Urothelium cell line (cell line): Measurements from ENCODE around the gene PRKN.

ENCODE experiments used
- DNase-seq: peaks from one replicate; pipeline ENCODE4 v3.0.0; 2011; ENCODE audit warnings: low spot score, mixed read lengths
- FAIRE-seq: peaks from 2 replicates; lab custom pipeline; 2011; peaks lifted over from hg19 to GRCh38; lab: Jason Lieb, UNC

PRKN gene

DNA sequence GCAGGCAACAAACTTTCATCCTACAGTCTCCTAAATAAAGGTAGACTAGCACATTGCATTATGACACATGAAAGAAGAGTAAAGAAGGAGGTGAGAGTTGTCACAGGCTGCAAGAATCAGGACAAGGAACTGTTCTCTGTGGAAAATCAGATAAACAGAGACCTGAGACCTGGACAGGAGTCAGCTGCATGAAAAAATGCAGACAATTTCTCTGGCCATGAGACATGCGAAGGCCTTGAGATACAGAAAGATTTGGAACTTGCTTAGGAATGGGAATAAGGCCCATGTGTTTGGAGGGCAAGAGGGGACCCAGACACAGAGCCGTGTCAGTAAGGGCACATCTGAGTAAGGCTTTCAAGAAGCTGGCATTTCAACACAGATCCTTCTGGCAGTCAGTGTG, 779.1 kb downstream of the PRKN start:
- DNase-seq (no peak), FAIRE-seq (no peak)

DNA sequence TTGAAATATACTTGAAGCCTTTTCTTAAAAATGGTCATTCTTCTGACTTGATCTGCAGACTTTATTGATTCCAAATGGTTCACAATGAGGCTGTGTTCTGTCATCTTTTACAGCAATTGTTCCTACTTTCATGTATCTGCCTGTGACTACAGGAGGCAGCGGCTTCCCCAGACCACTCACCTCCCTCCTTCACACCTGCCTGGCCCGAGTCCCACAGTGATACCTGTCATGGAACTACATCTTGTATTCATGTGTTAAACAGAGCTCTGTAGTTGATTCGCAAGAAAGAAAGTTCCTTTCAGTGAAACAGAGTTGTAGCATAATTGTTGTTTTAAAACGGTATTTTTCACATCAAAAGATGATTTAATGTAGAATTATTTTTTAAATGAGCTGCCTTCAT, 780.2 kb downstream of the PRKN start:
- FAIRE-seq: no peak
- DNase-seq: no peak

DNA sequence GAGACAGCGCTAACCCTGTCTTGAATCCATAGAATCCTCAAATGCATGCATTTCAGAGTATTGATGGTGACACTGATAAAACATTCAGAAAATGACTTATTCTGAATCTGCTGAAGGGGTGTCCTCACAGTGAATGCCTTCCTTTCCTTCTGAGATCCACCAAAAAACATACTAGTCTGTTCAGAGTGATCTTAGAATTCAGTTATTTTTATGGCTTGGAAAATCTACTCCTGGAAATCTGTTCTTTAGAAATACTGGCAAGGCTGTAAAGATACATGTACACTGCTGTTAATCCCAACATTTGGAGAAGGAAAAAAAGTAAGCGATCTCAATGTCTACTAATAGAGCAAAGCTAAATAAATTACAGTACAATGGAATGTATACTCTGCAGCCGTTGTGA, 781.1 kb downstream of the PRKN start:
- DNase-seq: no peak
- FAIRE-seq: no peak

DNA sequence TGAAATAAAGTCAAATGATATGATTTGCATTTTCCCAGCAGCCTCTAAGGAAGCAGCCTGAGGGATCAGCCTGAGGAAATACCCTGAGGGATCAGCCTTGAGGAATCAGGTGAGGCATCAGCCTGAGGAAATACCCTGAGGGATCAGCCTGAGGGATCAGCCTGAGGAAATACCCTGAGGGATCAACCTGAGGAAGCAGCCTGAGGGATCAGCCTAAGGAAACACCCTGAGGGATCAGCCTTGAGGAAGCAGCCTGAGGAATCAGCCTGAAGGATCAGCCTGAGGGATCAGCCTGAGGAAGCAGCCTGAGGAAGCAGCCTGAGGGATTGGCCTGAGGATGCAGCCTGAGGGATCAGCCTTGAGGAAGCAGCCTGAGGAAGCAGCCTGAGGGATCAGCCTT, 784.0 kb downstream of the PRKN start:
- DNase-seq (no peak), FAIRE-seq (no peak)

DNA sequence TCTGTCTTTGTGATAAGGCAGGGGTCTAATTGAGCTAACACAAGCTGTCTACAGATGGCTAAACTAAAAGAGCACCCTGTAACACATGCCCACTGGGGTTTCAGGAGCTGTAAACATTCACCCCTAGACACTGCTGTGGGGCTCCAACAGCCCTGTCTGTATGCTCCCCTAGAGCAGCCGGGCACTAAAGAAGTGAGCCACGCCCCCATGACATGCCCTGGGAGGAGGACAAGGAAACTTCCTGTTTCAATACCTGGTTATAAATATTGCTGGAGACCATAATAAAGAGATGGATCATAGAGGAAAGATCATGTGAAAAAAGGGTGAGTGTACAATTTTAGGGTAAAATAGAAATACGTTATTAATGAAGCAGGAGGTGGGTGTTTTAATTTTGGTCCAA, 786.0 kb downstream of the PRKN start:
- FAIRE-seq: no peak
- no peak for DNase-seq

DNA sequence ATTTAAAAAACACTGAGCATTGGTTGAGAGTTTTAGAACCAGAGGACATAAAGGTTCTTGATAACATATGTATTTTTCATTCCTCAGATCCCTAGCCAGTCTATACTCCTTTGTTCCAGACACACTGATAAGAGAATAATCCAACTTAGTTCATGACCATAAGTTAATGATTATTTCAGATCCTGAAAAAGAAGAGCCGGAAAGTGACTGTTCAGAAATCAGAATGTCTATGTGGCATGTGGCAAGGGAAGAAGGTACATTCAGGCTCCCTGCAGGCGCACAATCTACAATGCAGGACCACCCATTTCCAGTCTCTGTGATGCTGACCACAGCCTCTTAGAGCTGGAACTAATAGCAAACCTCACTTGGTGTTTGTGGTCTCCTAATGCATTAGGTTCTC, 787.0 kb downstream of the PRKN start:
- FAIRE-seq (no peak), DNase-seq (no peak)

DNA sequence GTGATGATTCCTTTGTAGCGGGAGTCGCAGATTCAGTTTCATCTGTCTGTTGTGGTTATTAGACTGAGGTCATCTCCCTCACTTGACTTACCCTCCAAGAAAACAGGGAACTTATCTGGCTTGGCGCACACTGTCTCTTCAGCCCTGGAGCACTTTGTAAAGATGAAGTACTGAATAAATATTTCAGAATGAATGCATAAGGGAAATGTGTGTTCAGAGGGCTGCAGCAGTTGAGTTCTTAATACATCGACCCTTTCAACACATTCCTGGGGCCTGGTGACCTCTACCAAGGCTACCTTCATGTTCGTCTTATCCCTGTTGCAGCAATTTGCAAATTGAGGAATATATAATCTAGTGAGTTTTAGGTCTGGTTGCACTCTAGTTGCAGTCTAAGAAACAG, 801.2 kb downstream of the PRKN start:
- DNase-seq (no peak), FAIRE-seq (no peak)

DNA sequence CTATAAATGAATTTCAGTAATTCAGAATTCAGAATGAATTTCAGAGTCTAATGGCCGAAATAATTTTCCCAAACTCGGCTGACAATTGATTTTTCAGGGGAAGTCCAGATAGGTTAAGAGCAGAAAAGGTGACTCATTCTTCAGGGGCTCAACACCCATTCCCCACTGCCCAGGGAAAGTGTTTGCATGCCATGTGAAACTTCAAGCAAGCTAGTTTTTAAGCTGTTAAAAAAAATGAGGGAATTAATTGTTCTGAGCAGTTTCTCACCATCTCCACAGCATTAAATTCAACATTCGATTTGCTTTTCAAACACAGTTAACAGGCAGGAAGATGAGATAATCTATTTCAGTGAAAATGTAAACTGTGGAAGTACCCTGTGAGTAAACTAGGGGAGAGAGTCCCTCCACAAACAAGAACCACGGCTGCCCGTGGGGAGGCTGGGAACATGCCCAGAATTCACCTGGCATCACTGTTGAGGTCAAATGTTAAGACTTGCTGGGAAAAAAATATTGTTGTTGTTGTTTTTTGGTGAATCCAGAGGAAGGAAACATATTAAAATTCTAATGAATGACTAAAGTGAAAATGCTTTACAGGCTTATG, 803.0 kb downstream of the PRKN start:
- FAIRE-seq (no peak), DNase-seq (no peak)

DNA sequence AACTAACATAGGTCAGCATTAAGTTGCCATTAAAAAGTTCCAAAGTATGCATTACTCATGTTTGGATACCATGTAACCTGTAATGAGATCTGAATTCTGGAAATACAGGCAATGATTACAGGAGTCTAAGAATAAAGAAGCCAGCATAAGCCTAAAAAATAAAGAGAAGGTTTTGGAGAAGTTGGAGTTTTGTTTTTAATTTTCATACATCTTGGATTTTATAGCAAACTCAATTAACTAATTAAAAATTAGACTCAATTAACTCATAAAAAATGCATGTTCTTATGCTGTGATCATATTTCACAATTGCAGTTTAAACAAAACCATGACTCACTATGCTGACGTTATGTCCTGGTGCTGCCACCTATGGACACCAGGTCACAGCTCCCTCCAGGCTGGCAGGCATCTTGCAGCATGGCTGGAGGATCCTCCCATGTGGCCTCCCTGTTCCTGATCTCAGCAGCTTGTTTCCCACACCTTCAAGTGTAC, 804.9 kb downstream of the PRKN start:
- FAIRE-seq (no peak), DNase-seq (peak; percentile 72)

DNA sequence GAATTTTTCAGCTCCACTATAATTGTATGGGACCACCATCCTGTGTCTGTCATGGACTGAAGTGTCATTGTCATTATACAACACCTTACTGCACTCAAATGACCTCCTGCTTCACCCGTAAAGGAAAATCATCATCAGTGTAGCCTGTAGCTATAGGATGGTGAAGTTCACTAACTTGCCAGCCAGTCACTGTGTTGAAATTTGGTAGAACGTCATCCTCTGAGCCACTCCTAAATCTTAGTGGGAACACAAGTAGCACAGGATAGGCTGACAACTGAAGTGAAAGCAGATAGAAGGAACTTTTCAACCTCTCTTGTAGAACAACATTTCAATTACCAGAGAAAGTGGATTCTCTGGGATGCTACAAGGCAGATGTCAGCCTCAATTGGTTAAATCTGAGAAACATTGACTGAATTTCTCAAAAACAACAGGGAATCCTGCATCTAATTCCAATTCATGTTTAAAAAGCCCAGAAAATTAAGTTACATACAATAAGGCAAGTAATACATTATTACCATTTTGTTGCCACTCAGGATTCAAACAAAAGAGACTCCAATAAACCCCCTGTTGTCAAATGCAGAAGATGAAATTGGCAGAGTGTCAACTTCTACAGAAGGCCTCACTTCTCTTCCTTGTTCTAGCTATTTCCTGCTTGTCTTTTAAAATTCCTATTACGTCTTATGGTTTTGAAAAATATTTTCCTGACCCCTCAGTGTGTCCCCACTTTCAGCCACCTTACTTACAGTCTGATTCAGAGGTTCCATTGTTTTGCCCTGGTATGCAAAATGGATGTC, 805.8 kb downstream of the PRKN start:
- FAIRE-seq (no peak), DNase-seq (no peak)

DNA sequence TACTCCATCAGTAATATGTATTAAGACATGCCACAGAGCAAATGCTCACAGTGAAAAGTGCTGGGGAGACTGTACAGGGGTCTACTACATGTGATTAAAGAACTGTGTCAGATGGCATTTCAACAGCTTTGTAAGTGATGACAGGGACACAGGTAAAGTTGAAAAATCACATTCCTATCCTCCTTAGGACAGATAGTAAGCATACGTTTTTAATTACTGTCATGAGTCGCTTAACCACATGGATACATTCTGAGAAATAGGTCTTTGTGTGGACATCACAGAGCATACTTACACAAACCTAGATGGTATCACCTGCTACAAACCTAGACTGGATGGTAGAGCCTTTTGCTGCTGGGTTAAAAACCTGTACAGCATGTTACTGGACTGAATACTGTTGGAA, 807.9 kb downstream of the PRKN start:
- DNase-seq: no peak
- no peak for FAIRE-seq

DNA sequence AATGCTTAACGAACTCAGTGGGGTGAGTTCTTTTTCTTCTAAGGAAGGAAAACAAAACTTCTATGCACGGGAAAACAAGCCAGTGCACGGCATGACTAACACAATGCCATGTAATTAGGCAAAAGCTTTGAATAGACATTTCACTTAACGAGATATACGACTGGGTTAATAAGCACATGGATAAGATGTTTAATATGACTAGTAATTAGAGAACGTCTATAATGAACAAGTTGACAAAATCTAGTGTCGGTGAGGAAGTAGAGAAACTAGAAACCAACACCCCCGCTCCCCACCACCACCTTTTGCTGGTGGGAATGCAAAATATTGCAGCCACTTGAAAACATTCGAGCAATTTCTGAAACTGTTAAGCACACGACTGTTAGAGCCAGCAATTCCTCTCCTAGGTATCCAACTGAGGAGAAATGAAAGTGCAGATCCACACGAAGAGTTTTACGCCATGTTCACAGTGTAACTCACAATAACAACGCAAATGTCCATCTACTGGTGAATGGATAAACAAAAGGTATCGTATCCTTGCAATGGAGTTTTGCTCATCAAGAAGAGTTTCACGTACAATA, 808.8 kb downstream of the PRKN start:
- FAIRE-seq (no peak), DNase-seq (no peak)

DNA sequence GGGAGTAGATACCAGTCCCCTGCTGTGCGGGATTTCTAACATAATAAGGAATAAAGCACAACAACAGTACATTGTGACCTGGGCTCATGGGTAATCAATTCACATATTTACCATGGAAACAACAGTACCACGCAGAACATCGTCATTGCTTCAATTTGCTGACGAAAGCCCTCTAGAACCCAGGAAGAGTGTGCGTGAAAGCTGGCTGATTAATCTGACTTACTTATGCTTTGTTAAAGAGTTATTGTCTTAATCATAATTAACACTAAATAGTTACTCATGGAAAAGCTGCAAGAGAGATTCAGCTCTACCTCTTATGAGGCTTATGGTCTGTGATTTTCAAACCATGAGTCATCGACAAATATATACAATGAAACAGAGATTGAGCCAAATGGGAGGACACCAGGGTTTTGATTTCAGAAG, 809.4 kb downstream of the PRKN start:
- no peak for DNase-seq
- FAIRE-seq: no peak

DNA sequence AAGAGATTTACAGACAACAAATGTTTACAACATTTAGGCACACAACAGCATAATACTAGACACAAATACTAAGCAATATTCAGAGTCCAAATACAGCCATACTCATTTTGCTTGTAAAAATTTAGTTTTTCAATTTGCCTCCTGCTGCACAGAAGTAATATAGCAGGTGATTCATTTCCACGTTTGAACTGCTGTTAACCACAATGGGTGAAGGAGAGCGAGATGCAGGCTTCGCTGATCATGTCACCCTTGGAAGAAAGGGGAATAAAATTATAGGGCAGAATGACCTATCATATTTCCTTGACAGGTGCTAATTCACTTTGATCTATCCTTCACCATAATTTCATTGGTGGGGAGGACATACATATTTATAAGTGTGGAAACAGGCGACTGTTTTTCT, 809.9 kb downstream of the PRKN start:
- DNase-seq (peak; percentile 47), FAIRE-seq (no peak)

DNA sequence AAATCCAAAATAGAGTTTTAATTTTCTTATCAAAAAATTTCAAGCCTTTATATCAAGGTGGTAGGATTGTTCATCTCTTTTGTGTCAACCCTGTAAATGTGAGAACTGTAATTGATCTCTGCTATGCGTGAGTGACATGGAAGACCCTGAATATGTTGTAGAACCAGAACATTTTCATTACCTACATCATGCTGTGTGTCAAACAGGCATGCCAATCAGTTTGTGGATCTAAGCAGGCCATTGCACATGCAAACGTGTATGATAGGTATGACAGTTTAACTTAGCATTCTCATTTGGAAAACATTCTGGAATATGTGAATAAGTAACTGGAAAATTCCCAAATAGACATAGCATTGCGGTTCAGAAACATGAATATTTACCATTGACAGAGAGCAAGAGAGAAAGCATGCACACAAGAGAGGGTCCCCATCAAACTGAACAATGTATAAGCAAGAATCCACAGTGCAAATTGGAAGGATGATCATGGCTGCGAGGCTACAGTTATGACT, 812.1 kb downstream of the PRKN start:
- FAIRE-seq (no peak), DNase-seq (no peak)

DNA sequence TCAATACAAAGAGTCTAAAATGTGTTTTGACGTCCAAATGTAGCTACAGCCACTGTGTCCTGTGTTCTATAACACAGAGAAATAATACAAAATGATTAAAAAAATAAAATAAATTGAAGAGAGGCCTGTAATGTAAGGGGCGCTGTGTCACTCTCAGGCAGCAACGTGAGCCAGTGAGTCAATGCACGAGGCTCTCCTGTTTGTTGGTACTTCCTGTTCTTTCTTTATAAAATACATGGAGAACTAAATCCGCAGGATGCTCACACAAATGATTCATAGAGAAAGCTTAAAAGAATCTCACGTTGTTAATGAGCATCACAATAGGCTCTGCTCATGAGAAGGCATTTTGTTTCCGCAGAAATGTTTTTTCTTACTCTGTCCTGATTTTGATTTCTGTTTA, 818.7 kb downstream of the PRKN start:
- FAIRE-seq: no peak
- DNase-seq: no peak

DNA sequence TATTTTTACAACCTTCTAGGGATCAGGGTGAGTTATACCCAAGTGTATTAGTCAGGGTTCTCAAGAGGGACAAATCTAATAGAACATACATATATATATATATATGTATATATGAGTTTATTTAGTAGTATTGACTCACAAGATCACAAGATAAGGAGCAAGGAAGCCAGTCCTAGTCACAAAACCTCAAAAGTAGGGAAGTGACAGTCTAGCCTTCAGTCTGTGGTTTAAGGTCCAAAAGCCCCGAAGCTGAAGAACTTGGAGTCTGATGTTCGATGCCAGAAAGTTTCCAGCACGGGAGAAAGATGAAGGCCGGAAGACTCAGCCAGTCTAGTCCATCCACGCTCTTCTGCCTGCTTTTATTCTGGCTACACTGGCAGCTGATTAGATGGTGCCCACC, 821.0 kb downstream of the PRKN start:
- FAIRE-seq: no peak
- no peak for DNase-seq

DNA sequence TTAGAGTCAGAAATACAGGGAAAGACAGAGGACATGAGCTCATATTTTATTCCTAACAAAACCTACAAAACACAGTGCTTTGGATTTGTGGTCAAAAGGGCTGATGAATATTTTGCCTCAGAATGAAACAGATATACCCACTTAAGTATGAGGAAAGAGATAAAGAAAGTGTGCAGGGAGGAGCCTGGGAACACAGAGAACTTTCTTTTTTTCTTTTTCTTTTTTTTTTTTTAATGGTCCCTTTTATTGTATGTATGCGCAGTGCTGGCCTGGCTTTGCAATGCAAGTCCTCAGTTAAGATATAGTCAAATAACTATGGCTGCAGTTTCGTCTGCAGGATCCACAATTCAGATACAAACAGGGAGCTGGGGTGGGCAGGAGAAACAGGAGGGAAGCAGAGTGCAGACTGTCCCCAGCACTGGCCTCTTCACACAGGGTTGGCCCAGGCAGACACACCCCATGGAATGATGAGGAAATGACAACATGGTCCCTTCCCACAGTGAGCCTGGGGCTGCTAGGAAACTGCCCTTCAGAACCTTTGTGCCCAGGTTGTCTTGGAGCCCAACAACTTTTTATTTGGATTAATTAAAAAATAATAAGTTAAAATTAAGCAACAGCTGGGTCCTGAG, 823.9 kb downstream of the PRKN start:
- no peak for DNase-seq
- no peak for FAIRE-seq

DNA sequence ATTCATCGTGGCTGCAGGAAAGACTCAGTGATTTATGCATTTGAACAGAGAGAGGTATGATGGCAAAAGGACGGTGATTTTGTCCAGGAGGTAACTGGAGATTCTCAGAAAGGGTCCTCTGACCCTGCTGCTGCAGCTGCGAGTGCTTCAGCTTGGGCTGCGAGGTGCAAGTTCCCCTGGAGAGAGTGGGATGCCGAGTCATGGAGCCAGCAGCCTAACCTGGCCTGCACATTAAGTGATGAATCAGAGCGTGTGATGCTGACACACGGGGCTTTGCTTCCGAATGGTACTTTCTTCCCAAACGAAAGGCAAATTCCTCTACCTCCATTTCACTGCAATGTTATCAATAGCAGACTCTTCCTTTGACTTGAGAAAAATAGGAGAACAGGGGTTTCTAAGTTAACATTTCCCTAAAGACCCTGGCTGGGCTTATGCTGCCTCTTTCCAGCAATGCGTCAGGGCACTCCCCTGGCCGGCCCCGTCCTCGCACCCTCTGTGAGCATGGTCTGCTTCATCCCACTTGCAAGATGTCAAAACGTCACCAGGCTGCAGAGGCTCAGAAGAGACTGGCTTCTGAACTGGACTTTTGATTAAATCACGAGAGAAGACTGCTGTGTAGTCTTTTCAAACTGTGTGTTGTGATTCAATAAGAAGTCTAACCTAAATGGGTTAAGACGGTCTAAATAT, 825.7 kb downstream of the PRKN start:
- no peak for FAIRE-seq

DNA sequence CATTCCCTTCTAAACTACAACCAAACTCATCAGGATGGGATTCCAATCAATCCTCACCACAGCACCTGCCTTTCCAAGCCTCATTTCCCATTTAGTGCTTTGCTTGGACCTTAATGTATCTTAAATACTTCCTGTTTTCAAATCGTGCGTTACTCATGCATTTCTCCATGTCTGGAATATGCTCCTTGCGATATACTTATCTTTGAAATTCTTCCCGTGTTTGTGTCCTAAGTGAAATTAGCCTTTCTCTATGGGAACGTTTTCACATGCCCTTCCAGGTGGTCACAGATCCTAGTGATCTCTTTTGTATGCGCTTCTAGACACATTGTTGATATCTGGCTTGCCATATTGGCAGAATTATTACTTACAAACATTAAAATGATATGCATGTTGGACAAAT, 833.1 kb downstream of the PRKN start:
- FAIRE-seq (no peak), DNase-seq (no peak)

More for the DNA sequence above, 825.7 kb downstream of the PRKN start:
- DNase-seq: no peak

DNA sequence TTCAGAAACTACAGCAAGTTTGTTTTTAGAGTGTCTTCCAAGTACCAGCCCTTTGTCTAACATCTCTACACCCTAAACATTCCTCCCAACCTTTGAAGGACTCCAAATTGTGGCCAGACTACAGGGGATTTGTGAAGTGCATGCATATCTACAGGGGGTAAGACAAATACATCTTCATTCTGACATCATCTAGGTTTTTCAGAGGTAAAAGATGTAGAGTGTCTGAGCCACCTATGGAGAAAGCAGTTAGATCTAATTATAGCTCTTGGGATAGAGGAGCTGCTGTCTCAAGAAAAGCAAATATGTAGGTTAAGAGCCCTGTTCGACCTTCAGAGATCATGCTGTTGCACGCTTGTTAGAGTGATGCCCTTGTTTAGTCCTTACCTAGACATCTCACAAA, 836.0 kb downstream of the PRKN start:
- FAIRE-seq: no peak
- no peak for DNase-seq
